Tongue (tissue), 2 donors: Measurements from ENCODE around the gene SLC26A9. TPM values are rescaled to one million over a fixed set of nuclear protein-coding genes. Genes with fewer than 3 reads are reported as not detected.
"Not testable (repeated sequence)": the region's sequence is repeated elsewhere in the genome, so short reads cannot be mapped to it uniquely, and the experiment has no call there.

Experiments used
- DNase-seq: peaks from one replicate; pipeline ENCODE4 v3.0.0-alpha.2; 2015
- total RNA-seq: library from RNA; depleted of rRNA; stranded (reverse); fragments of >200 nt; gene quantifications from one replicate; pipeline ENCODE4 v1.2.3, GENCODE V29; 2014

SLC26A9 gene
- total RNA-seq, 1 donor from 2014 or later = 0.10 TPM

DNA sequence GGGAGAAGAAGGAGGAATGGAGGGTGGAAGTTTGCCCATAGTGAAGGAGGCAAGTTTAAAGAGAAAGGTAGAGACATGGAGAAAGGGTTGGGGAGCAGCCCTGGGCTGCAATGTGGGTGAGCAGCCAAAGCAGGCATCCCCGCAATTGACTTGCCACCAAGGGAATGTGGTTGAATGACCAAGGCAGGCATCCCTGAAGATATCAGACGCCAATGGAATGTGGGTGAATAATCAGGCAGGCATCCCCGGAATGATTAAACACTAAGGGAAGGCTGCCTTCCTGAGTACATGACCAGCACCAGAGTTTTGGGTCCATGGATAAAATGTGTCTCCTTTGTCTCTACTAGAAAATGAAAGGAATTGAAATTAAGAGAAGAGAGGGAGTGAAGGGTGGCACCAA is 53.5 kb downstream of the SLC26A9 start:
- not testable (repeated sequence) for DNase-seq

DNA sequence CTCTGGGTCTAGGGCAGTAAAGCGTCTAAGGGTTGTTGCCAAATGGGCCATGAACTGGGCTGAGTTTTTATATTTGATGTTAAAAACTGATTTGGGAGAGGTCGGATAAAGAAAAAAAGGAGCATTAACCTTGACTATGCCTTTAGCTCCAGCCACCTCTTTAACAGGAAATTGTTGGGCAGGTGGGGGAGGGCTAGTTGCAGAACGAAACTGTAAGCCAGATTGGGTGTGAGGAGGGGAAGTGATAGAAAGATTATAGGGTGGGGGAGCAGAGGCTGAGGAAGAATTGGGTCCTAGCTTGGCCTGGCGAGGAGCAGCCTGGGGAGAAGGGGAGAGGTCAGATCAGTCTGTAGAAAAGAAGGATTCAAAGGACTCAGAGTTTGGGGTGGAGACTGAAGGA is 54.2 kb downstream of the SLC26A9 start:
- not testable (repeated sequence) for DNase-seq

DNA sequence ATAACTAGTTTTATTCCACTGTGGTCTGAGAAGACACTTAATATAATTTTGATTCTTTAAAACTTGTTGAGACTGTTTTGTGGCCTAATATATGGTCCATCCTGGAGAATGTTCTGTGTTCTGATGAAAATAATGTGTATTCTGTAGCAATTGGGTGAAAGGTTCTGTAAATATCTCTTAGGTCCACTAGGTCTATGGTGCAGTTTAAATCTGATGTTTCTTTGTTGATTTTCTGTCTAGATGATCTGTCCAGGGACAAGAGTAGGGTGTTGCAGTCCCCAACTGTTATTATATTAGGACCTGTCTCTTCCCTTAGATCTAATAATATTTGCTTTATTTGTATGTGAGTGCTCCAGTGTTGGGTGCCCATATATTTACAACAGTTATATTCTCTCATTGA is 59.5 kb downstream of the SLC26A9 start:
- DNase-seq = no peak

DNA sequence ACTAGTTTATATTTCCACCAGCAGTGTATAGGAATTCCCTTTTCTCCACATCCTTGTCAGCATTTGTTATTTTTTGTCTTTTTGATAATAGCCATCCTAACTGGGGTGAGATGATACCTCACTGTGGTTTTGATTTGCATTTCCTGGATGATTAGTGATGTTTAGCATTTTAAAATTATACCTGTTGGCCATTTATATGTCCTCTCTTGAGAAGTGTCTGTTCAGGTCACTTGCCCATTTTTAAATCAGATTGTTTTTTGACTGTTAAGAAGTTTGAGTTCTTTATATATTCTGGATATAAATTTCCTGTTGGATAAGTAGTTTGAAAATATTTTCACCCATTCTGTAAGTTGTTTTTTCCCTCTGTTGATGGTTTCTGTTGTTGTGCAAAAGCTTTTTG is 62.3 kb downstream of the SLC26A9 start:
- no peak for DNase-seq

DNA sequence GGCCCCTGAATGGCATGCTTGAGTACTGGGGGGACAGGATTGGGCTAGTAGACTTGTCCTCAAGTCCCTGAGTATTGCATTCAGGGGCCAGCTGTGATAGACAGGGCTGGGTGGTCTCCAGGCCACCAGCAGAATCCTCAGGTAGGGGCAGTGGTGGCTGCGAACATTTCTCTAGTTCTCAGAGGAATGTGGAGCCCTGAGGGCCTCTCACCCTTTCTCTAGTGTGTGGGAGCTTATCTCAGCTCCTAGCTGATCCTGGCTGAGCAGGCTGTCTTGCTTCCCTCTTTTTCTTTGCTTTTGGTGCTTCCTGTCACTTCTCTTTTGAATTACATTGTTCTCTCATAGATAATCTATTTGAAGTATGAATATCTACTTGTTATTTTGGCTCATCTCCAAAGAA is 63.3 kb downstream of the SLC26A9 start:
- DNase-seq = no peak

- DNase-seq = no peak
Measured at GRCh38 chr1:205878026-205878425, 65.2 kb downstream of the SLC26A9 start.

DNA sequence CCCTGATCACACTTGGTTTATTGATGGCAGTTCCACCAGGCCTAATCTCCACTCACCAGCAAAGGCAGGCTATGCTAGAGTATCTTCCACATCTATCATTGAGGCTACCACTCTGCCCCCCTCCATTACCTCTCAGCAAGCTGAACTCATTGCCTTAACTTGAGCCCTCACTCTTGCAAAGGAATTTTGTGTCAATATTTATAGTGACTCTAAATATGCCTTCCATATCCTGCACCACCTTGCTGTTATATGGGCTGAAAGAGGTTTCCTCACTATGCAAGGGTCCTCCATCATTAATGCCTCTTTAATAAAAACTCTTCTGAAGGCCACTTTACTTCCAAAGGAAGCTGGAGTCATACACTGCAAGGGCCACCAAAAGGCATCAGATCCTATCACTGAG is 70.1 kb downstream of the SLC26A9 start:
- not testable (repeated sequence) for DNase-seq

GRCh38 chr1:205870236-205870635 is 73.0 kb downstream of the SLC26A9 start:
- DNase-seq = no peak

Other genes starting within 250 kb of the SLC26A9 start
- 193 TPM for gene NUCKS1, start 193.3 kb downstream of the SLC26A9 start, total RNA-seq
- 5.9 TPM for gene RAB29, start 168.0 kb downstream of the SLC26A9 start, total RNA-seq
- gene SLC41A1, start 130.3 kb downstream of the SLC26A9 start, total RNA-seq = 43.6 TPM
- gene PM20D1, start 93.3 kb downstream of the SLC26A9 start, total RNA-seq = not detected
- gene RAB7B, start 59.9 kb upstream of the SLC26A9 start, total RNA-seq = 10.7 TPM
- 0.10 TPM for gene CTSE, start 80.4 kb upstream of the SLC26A9 start, total RNA-seq
- 3.8 TPM for gene RHEX, start 109.7 kb upstream of the SLC26A9 start, total RNA-seq
- gene AVPR1B, start 173.9 kb upstream of the SLC26A9 start, total RNA-seq = not detected